CD4-positive, alpha-beta T cell treated with Interferon alpha-2 for 1 hour (primary cell): Measurements from ENCODE around the gene ACYP2.
"Not testable (repeated sequence)": the region's sequence is repeated elsewhere in the genome, so short reads cannot be mapped to it uniquely, and the experiment has no call there.

Experiments used
- DNase-seq, 2 donors: peaks; one replicate each; pipeline ENCODE4 v3.0.0-alpha.2; 2020 to 2022

The ACYP2 gene

GRCh38 chr2:54274781-54275242, 159.4 kb downstream of the ACYP2 start:
- DNase-seq: no peak

- DNase-seq: no peak
Measured at GRCh38 chr2:54275541-54275940, 160.1 kb downstream of the ACYP2 start.

- no peak for DNase-seq
Measured at GRCh38 chr2:54279385-54279784, 164.0 kb downstream of the ACYP2 start.

- DNase-seq: no peak
Measured at GRCh38 chr2:54284826-54285225, 169.4 kb downstream of the ACYP2 start.

GRCh38 chr2:54285451-54285850, 170.0 kb downstream of the ACYP2 start:
- no peak for DNase-seq

- DNase-seq: no peak
Measured at GRCh38 chr2:54287532-54287931, 172.1 kb downstream of the ACYP2 start.

GRCh38 chr2:54289917-54290316, 174.5 kb downstream of the ACYP2 start:
- no peak for DNase-seq

- no peak for DNase-seq
Measured at GRCh38 chr2:54290356-54291025, 175.1 kb downstream of the ACYP2 start.

GRCh38 chr2:54294665-54295064, 179.2 kb downstream of the ACYP2 start:
- DNase-seq: not testable (repeated sequence)

GRCh38 chr2:54295911-54296310, 180.5 kb downstream of the ACYP2 start:
- no peak for DNase-seq

GRCh38 chr2:54298514-54298913, 183.1 kb downstream of the ACYP2 start:
- no peak for DNase-seq

- DNase-seq: no peak
Measured at GRCh38 chr2:54303631-54304030, 188.2 kb downstream of the ACYP2 start.

GRCh38 chr2:54306556-54306955, 191.1 kb downstream of the ACYP2 start:
- DNase-seq: no peak

- no peak for DNase-seq
Measured at GRCh38 chr2:54308186-54308585, 192.8 kb downstream of the ACYP2 start.

GRCh38 chr2:54308782-54309181, 193.4 kb downstream of the ACYP2 start:
- DNase-seq: no peak

- no peak for DNase-seq
Measured at GRCh38 chr2:54310311-54310710, 194.9 kb downstream of the ACYP2 start.

GRCh38 chr2:54310961-54311360, 195.5 kb downstream of the ACYP2 start:
- DNase-seq: no peak

GRCh38 chr2:54313147-54313546, 197.7 kb downstream of the ACYP2 start:
- DNase-seq: no peak

GRCh38 chr2:54317973-54318372, 202.6 kb downstream of the ACYP2 start:
- DNase-seq: no peak

GRCh38 chr2:54318821-54319220, 203.4 kb downstream of the ACYP2 start:
- DNase-seq: no peak

- DNase-seq: no peak
Measured at GRCh38 chr2:54321047-54321446, 205.6 kb downstream of the ACYP2 start.

- not testable (repeated sequence) for DNase-seq
Measured at GRCh38 chr2:54324517-54324916, 209.1 kb downstream of the ACYP2 start.

GRCh38 chr2:54325148-54325547, 209.7 kb downstream of the ACYP2 start:
- no peak for DNase-seq

- no peak for DNase-seq
Measured at GRCh38 chr2:54329482-54330161, 214.2 kb downstream of the ACYP2 start.
